Activated CD8-positive, alpha-beta memory T cell treated with anti-CD3 and anti-CD28 coated beads for 4 hours (primary cell): Measurements from ENCODE around the gene FAM222A.

ENCODE experiments used
- DNase-seq, 2 donors: peaks; one replicate each; pipeline ENCODE4 v3.0.0-alpha.2; 2020; ENCODE audit warnings: low read depth in 2 of 2

FAM222A gene

DNA sequence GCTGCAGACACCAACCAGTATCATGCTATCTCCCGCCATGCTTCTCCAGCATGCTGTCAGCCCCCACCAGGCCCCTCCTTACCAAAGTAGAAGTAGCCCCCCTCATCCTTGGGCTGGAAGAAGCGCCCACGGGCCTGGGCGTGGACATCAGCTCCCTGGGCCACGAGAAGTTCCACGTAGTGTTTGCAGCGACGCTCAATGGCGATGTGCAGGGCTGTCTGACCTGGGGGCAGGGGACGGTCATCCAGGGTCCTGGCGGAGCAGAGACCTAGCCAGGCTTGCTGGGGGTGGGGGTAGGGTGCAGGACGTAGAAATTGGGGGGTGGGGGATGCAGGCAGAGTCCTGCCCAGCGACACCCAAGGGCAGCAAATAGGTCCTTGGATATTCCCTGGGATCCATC is 86.9 kb downstream of the FAM222A start:
- DNase-seq, result no peak

DNA sequence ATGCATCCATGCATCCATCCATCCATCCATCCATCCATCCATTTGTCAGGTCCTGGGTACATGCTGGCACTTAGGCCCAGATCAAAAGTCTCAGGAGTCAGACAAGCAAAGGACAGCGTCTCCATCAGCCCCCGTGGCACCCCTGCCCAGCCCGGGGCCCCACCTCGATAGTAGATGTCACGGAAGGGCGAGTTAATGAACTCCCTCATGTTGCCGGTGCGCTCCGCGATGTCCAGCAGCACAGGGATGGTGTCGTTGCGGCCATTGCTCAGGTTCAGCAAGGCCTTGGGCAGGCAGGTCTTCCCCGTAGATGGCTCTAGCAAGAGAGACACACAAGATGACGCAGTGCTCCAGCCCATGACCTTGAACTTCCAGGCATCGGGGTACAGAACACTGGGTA is 89.2 kb downstream of the FAM222A start:
- no peak for DNase-seq

DNA sequence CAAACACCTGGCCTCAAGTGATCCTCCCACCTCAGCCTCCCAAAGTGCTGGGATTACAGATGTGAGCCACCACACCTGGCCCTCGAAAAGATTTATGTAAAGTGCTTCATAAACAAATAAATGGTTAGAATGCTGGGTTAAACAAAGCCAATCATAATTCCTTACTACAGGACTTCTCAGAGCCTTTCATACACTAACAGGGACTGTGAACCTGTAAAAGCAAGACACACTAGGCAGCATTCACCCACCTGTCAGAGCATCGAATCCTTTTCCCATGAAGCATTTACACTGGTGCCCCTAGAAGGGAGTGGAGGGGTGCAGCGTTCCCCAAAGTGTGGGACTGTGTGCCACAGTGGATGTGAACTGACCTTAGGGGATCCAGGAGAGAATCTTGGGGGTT is 90.1 kb downstream of the FAM222A start:
- DNase-seq, result no peak

DNA sequence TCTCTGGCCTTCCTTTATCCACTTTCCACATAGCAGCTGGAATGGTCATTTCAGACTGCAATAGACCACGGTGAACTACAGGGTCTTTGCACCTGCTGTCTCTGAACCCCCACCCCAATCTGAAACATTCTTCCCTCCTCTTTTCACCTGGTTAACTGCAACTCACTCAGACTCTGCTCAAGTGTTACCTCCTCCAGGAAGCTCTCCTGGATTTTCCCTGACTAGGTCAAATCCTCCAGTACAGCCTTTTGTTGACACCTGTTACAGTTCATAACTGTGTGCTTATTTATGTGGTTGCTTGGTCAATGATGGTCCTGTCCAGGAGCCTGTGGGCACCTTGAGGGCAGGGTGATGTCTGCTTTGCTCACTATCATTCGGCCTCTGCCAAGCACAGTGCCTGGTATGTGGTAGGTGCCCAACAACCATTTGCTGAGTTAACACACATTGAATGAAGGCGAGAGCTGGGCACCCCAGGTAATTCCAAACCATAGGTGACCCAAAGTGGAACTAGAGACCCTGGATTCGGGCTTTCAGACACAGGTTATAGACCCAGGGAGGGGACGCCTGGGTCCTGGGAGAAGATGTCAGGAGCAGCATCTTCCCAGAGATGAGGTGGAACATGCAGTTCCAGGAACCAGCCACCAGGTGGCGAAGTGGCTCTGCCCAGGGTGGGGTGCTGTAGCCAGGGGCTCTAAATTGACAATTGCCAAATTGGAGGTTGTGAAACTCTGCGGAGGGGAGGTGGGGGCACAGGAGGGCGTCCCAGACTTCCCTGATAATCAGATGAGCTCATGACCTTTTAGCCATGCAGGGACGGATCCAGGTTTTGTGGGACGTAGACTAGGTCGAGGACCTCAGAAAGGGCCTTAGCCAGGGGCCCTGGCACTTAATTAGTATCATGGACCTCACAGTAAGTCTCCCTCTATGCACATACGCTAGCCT is 91.5 kb downstream of the FAM222A start:
- peak; percentile 23 to 45 for DNase-seq

DNA sequence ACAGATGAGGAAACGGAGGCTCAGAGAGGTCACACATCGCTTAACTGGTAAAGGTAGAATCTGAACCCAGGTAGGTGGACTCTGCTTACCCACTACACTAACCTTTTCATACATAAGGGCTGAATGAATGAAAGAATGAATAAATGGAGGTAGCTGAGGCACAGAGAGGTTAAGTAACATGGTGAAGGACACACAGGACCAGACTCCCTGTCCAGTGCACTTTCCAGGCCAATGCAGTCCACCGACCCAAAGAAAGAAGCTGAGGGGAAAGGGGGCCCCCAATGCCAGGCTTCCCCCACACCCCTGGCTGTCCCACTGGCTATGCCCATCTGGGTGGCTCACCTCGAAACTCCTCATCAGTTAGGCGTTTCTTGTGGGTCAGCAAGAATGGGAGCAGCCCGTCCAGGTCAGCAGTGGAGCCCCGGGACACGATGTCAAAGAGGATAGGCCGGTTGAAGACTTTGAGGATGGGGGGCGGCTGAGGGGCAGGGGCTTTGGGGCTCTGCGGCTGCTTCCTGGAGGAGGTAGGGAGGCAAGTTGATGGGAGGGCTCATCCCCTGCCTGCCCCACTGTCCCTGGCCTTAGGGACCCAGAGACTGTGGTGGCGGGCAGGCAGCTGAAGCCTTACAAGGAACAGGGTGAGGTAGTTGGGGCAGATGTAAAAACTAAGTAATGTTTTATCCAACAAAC is 94.5 kb downstream of the FAM222A start:
- no peak for DNase-seq

DNA sequence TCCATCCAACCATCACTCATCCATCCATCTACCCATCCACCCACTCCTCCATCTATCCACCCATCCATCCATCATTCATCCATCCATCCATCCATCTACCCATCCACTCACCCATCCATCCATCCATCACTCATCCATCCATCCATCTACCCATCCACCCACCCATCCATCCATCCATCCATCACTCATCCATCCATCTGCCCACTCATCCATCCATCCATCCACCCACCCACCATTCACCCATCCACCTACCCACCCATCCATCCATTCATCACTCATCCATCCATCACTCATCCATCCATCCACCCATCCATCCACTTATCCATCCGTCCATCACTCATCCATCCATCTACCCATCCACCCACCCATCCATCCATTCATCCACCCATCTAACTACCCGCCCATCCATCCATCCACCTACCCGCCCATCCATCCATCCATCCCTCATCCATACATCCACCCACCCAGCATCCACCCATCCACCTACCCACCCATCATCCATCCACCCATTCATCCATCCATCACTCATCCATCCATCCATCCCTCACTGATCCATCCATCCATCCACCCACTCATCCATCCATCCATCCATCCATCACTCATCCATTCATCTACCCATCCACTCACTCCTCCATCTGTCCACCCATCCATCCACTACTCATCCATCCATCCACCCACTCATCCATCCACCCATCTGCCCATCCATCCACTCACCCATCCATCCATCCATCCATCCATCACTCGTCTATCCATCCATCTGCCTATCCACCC is 95.4 kb downstream of the FAM222A start:
- DNase-seq, result no peak

DNA sequence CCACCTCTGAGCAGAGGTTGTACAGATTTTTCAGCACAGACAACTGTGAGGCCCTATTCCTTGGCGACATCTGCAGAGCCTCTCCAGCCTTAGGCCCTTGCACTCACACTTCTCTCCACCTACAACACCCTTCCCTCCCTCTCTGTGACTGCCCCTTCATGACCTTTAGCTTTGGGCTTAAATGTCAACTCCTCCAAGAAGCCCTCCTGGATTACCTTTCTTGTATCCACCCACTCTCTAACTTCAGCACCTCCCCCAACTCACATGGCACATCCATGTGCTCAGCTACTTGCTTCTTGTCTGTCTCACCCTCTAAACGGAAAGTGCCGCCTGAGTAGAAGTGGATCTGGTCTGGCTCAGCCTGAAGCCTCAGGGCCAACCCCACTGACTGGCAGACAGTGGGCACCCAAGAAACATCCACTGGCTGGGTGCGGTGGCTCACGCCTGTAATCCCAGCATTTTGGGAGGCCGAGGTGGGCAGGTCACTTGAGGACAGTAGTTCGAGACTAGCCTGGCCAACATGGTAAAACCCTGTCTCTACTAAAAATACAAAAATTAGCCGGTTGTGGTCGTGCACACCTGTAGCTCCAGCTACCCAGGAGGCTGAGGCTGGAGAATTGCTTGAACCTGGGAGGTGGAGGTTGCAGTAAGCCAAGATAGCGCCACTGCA is 97.5 kb downstream of the FAM222A start:
- DNase-seq, result no peak

DNA sequence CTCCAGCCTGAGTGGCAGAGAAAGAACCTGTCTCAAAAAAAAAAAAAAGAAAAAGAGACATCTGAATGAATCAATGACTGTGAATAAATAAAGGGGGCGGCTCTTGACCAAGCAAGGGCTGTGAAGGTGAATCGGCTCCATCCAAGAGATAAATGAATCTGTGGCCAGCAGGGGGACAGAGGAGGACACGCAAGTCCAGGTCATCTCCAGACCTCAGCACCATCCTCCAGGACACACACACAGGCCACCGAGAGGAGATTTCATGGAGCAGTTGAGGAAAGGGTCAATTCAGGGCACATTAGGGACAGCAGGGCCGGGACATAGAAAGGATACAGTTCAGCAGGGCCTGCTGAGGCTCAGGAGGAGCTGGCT is 98.0 kb downstream of the FAM222A start:
- DNase-seq, result no peak

DNA sequence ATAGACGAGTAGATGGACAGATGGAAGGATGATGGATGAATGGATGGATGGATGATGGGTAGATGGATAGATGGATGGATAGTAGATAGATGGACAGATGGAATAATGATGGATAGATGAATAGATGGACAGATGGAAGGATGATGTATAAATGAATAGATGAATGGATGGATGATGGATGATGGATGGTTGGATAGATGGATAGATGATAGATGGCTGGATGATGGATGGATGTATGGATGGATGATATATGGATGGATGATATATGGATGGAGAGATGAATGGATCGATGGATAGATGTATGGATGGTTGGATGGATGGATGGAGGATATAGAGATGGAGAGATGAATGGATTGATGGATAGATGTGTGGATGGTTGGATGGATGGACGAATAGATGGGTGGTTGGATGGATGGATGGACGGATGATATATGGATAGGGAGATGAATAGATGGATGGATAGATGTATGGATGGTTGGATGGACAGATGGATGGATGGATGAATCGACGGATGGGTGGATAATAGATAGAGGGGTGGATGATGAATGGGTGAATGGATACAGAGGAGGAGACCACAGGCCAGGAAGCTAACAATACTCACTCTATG is 100.3 kb downstream of the FAM222A start:
- DNase-seq, result no peak

DNA sequence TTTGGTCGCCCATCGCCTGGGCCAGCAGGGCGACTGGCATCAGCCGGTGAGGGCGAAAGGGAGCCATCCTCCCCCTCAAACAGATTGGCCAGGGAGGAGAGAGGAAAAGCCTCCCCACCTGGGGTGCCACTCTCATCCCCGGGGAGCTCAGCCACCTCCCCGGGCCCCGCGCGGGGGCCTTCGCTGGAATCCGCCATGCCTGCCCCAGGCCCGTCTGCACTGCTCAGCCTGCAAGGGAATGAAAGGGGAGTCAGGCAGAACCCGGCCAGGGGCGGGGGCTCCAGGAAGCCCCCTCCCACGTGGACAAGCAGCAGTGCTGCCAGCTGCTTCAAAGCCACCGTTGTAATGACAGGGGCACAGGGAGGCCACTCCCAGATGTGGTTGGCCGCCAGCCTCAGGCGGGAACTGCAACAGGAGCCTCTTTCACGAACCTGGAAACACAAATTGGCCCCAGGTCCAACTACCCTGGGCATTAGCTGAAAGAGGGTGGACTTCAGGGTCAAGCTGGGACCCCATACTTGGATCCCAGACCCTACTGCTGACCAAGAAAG is 101.0 kb downstream of the FAM222A start:
- DNase-seq, result no peak

DNA sequence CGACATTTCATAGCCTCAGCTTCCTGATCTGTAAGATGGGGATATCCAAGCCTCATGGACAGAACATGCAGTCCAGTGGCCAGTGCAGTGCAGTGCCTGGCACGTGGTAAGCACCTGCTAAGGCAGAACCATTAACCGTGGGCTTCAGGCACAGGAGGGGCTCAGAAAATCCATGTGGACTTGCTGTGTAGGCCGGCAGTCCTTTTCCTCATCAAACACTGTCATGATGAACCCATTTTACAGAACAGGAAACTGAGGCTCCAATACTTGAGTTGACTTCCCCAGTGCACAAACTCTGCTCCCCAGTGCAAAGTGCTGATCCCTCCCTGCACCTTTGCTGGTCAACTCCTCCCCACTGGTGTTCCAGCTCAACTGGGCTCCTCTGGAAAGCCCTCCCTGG is 101.6 kb downstream of the FAM222A start:
- DNase-seq, result no peak

DNA sequence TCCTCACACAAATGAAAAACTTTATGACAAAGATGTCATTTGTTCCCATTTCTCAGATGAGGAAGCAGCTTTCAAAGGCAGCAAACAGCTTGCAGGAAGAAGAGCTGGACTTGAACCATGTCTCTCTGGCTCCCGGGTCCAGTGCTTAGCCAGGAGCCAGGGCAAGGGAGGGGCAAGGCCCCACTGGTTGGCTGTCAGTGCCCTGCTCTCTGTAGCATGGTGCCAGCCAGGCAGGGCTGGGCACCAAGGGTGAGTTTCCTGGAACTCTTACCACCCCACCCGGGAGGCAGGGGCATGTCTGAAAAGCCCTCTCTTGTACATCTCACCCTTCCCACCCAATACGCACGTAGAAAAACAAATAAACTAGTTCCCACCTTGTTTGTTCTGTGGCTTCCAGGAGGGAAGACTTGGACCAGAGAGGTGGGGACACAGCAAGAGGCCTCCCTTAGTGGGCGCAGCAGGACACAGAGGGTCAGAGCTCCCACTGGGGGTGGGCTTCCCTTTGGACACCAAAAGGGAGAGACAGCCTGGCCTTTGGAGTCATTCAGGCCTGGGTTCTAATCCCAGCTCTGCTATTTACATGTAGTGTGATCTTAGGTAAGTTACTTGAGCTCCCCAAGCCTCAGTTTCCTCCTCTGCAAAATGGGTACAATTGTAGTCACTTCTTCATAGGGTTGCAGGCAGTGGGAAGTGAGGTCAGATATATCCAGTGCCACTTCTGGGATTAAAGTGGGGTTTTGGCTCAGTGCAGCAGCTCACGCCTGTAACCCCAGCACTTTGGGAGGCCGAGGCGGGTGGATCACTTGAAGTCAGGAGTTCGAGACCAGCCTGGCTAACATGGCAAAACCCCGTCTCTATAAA is 102.4 kb downstream of the FAM222A start:
- DNase-seq, result no peak

DNA sequence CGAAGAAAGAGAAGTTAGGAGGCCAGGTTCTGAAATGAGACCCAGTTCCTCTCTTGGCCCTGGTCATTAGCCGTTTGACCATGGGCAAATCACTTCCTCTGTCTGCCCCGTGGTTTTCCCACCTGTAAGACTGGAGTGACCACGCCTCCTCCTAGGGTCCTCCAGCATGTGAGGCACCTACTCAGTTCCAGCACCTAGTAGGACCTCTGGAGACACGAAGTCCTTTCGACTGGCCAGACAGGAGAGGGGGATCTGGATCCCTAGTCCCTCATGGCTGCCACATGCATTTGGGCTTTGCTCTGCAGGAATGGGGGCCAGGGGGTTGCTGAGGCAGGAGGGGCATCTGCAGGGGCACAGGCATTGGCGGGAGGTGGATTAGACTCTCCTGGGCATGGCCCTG is 103.2 kb downstream of the FAM222A start:
- DNase-seq, result no peak

DNA sequence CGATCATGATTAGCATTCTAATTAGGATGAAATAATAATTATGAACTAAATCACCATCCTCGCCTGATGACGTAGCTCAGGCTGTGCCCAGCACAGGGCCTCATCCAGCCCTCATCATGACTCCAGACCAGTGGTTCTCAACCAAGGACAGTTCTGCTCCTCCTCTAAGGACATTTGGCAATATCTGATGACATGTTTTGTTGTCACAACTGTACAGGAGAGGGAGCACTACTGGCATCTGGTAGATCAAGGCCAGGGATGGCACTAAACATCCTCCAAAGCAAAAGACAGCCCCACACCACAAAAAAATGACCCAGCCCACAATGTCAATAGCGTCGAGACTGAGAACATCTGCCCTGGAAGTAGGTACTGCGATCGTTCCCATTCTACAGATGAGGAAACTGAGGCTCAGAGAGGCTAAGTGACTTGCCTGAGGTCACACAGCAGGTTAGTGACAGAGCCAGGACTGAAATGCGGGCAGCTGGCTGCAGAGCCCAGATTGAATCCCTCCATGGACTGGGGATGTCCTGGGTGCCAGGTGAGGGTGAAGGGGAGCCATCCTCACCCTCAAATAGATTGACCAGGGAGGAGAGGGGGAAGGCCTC is 104.1 kb downstream of the FAM222A start:
- no peak for DNase-seq

DNA sequence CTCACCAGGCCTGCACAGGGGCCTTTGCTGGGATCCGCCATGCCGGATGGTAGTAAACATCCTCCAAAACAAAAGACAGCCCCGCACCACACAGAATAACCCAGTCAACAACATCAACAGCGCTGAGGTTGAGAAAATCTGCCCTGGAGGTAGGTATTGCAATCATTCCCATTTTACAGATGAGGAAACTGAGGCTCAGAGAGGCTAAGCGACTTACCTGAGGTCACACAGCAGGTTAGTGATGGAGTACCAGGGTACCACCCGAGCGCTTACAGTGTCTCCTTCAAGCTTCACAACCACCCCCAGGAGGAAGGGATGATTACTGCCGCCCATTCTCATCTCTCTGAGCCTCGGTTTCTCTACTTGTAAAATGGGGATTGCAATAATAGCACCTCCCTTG is 104.6 kb downstream of the FAM222A start:
- no peak for DNase-seq

DNA sequence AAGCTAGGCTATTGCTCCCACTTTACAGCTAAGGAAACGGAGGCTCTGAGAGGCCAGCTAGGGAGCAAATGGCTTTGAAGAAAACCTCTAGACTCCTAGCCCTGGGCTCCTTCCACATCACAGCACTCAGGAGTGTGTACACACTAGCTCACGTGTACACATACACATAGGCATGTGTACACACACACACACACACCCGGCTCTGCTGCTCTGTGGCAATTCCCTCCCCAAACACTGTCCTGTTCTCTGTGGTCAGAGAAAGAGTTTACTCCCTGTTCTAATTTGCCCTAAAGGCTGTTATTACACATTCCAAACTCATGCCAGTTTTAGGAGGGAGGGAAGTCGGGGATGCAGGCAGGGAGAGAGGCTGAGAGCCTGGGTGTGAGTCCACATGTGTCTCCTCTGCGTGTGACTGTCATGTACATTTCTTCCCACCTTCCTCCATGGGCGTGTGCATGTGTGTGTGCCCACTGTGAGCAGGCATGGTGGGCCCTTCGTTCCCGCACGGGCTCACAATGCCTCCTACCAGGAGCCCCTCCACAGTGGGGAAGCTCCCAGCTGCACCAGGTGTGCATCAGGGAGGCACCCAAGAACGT is 105.4 kb downstream of the FAM222A start:
- DNase-seq, result no peak
